ENCODE data around the gene LST1.

GRCh38 chr6:31559958-31560696, 25.9 kb upstream of the LST1 start:
- TF ChIP-seq CTCF (IDR thresholded peaks at IDR 0.05) (no peak), EZH2 (IDR thresholded peaks at IDR 0.05; ENCODE audit: borderline replicate concordance, insufficient read depth, low read depth, low read length, poor library complexity, severe bottlenecking) (no peak)

Data from B cell (primary cell).